ENCODE measurements around the gene TCFL5.

The TCFL5 gene

DNA sequence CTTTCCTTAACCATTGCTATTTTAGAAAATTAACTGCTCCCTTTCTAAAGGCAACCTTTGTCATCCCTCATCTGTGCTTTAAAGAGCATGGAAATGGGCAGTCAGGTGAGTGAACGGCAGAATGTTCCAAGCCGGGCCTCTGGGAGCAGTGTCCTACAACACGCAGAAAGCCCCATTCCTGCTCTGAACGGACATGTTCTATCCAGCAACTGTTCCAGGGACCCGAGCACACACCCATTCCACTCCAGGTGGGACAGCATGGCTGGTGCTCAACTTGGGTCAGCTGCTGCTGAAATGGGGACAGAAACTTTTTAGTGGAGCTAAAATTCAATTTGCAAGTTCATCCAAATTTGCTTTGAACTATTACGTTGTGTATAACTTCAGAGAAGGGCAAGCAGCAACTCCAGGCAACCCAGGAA is 38.0 kb upstream of the TCFL5 start:
- TF ChIP-seq SUZ12 (IDR thresholded peaks at IDR 0.05; ENCODE audit: extremely low read depth, insufficient read depth, insufficient read length): no peak
- TF ChIP-seq YY1 (IDR thresholded peaks at IDR 0.05; ENCODE audit: insufficient read depth, insufficient read length): no peak
- Histone ChIP-seq H3K9me3 (ENCODE audit: insufficient read depth, low read length) (no peaks in the 10 kb centered on the region), H3K36me3 (ENCODE audit: insufficient read depth, insufficient read length, low read length) (peaks cover 71% of the 10 kb centered on the region), H3K4me1 (ENCODE audit: insufficient read depth, insufficient read length) (peaks cover 19% of the 10 kb centered on the region), H3K9ac (ENCODE audit: insufficient read length, low read depth) (peak overlapping the region; percentile 50), H3K4me3 (ENCODE audit: insufficient read length, low read depth) (no peak overlapping the region), H3K27me3 (ENCODE audit: insufficient read depth, insufficient read length) (no peaks in the 10 kb centered on the region)
- DNase-seq (ENCODE audit: low read depth, low spot score): no peak

DNA sequence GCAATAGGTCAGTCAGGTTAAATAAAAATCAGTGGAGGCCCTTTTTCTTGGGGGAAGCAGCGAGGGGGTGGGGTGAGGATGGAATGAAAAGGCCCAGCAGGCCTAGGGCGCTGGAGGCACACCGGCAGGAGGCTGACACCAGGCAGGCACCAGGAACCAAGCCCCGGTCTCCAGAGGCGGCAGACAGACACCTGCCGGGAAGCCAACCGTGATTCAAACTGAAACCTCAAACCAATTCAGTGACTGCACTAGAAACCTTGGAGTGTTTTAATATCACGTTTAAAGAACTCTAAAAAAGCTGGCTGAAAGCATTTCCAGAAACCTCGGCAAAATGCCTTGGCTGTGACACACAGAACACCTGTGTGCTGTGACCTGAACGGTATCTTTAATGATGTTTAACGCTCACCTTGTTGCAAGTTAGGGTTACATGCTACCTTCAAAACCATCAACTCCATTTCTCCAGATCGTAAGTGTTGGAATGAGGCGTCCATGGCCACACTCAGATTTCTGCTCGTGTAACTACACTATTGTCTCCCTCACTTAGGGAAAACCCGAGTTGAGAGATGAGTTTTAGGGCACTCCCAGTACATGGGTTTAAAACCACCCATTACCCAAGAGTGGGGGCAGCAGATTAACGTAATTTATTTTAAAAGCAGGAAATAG is 37.5 kb upstream of the TCFL5 start:
- no peaks in the 10 kb centered on the region for H3K9me3 ChIP-seq (ENCODE audit: insufficient read depth, low read length)
- peaks cover 19% of the 10 kb centered on the region for H3K4me1 ChIP-seq (ENCODE audit: insufficient read depth, insufficient read length)
- no peak for TF ChIP-seq ZNF274 (IDR thresholded peaks at IDR 0.05; ENCODE audit: low read depth, low read length)
- TF ChIP-seq YY1 (IDR thresholded peaks at IDR 0.05; ENCODE audit: insufficient read depth, insufficient read length): no peak
- no peak for TF ChIP-seq SUZ12 (IDR thresholded peaks at IDR 0.05; ENCODE audit: extremely low read depth, insufficient read depth, insufficient read length)
- H3K9ac ChIP-seq (ENCODE audit: insufficient read length, low read depth): peak overlapping the region; percentile 50
- no peaks in the 10 kb centered on the region for H3K27me3 ChIP-seq (ENCODE audit: insufficient read depth, insufficient read length)
- no peak overlapping the region for H3K4me3 ChIP-seq (ENCODE audit: insufficient read length, low read depth)
- no peak for DNase-seq (ENCODE audit: low read depth, low spot score)
- peaks cover 72% of the 10 kb centered on the region for H3K36me3 ChIP-seq (ENCODE audit: insufficient read depth, insufficient read length, low read length)

DNA sequence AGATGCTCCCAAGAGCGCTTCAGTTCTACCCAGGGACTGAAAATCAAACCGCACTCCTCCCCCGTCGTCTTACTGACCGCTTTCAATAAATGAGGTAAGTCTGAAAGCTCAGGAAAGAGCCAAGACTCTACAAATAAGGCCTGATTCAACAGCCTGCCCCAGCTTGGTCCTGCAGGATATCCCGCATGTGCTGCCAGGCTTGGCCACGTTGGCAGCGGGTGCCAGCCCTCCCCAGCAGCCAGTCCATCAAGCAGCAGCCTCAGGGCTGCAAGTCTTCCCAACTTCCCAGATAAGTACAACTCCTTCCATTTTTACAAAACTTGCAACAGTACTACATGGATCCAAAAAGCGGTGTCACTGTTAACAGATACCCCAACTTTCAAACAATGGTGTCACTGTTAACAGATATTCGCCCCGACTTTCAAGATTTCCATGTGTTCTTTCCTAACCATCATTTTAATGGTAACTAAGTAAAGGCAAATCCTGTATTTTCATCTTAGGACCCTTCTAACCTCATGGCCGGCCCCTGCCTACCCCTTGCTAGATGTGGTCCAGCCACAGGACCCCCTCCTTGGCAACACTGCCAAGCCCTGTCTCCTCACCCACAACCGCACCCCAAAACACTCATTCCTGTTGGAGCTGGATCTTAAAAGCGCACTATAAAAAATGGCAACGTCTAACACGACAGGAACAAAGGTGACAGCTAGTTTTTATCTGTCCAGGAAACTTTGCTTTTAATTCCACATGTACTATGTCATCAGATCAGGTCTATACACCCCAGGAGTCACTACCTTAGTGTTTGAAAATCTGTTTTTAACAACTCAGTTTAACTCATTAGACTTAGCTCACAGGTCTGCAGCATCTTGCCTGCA is 36.7 kb upstream of the TCFL5 start:
- H3K4me3 ChIP-seq (ENCODE audit: insufficient read length, low read depth): no peak overlapping the region
- DNase-seq (ENCODE audit: low read depth, low spot score): no peak
- H3K36me3 ChIP-seq (ENCODE audit: insufficient read depth, insufficient read length, low read length): peaks cover 72% of the 10 kb centered on the region
- TF ChIP-seq ZNF274 (IDR thresholded peaks at IDR 0.05; ENCODE audit: low read depth, low read length) (no peak), YY1 (IDR thresholded peaks at IDR 0.05; ENCODE audit: insufficient read depth, insufficient read length) (no peak), SUZ12 (IDR thresholded peaks at IDR 0.05; ENCODE audit: extremely low read depth, insufficient read depth, insufficient read length) (no peak)
- no peak overlapping the region for H3K9ac ChIP-seq (ENCODE audit: insufficient read length, low read depth)
- no peaks in the 10 kb centered on the region for H3K9me3 ChIP-seq (ENCODE audit: insufficient read depth, low read length)
- H3K4me1 ChIP-seq (ENCODE audit: insufficient read depth, insufficient read length): peaks cover 19% of the 10 kb centered on the region
- H3K27me3 ChIP-seq (ENCODE audit: insufficient read depth, insufficient read length): no peaks in the 10 kb centered on the region

DNA sequence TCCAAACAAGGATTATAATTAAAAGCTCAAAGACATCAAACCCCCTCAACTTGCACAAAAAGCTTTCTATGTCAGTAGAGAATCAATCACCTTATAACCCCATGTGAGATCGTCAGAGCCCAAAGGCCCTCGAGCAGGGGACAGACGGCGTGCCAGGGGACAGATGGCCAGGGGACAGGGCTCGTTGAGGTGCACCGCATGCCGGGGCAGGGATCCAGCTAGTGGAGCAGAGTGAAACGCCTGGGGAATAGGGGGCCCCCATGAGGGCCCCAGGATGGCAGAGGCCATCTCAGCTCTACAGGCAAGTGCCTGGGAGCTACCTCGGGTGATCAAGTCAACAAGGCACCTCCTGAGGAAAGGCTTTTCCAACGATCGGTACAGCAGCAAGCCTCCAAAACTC is 36.0 kb upstream of the TCFL5 start:
- Histone ChIP-seq H3K27me3 (ENCODE audit: insufficient read depth, insufficient read length) (no peaks in the 10 kb centered on the region), H3K4me1 (ENCODE audit: insufficient read depth, insufficient read length) (peaks cover 16% of the 10 kb centered on the region), H3K4me3 (ENCODE audit: insufficient read length, low read depth) (no peak overlapping the region), H3K9ac (ENCODE audit: insufficient read length, low read depth) (no peak overlapping the region), H3K9me3 (ENCODE audit: insufficient read depth, low read length) (no peaks in the 10 kb centered on the region), H3K36me3 (ENCODE audit: insufficient read depth, insufficient read length, low read length) (peaks cover 72% of the 10 kb centered on the region)
- no peak for DNase-seq (ENCODE audit: low read depth, low spot score)
- TF ChIP-seq SUZ12 (IDR thresholded peaks at IDR 0.05; ENCODE audit: extremely low read depth, insufficient read depth, insufficient read length) (no peak), ZNF274 (IDR thresholded peaks at IDR 0.05; ENCODE audit: low read depth, low read length) (no peak), YY1 (IDR thresholded peaks at IDR 0.05; ENCODE audit: insufficient read depth, insufficient read length) (no peak)

DNA sequence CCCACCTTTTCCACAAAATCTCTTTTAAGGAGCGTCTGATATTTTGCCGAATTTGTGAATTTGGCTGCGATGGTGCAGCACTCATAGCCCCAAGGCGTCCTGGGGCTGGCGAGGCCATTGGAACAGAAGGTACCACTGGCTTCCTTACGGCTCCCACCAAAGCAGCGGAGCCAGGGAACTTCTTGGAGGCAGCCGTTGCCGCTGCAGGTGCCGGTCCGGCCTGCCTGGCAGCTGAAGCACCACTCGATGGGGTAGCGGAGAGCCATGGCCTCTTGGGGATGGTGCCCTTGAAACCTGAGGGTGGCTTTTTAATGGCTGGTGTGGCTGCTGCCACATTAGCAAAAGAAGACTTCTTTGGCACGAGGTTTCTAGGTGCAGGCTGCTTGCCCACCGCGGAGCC is 34.9 kb upstream of the TCFL5 start:
- Histone ChIP-seq H3K27me3 (ENCODE audit: insufficient read depth, insufficient read length) (no peaks in the 10 kb centered on the region), H3K9ac (ENCODE audit: insufficient read length, low read depth) (no peak overlapping the region), H3K9me3 (ENCODE audit: insufficient read depth, low read length) (no peaks in the 10 kb centered on the region), H3K36me3 (ENCODE audit: insufficient read depth, insufficient read length, low read length) (peaks cover 72% of the 10 kb centered on the region), H3K4me1 (ENCODE audit: insufficient read depth, insufficient read length) (peaks cover 16% of the 10 kb centered on the region), H3K4me3 (ENCODE audit: insufficient read length, low read depth) (no peak overlapping the region)
- TF ChIP-seq ZNF274 (IDR thresholded peaks at IDR 0.05; ENCODE audit: low read depth, low read length) (no peak), SUZ12 (IDR thresholded peaks at IDR 0.05; ENCODE audit: extremely low read depth, insufficient read depth, insufficient read length) (no peak), YY1 (IDR thresholded peaks at IDR 0.05; ENCODE audit: insufficient read depth, insufficient read length) (no peak)
- DNase-seq (ENCODE audit: low read depth, low spot score): no peak

DNA sequence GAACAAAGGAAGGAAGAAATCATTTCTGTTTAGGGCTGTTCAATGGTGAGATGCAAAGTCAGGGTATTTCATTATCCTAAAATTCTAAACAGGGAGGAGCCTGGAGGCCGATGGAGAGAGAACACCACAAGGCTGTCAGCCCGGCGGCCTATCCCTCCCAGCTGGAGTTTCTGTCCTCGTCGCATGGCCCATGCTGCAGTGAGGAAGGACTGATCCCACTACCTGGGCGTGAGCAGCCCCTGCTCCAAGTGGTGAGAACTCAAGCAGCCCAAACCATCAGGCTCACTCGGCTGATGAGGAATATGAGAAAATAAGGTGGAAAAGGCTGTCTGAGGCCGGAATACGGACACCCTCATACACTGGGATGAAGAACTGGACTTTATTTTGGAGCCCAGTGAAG is 33.9 kb upstream of the TCFL5 start:
- H3K27me3 ChIP-seq (ENCODE audit: insufficient read depth, insufficient read length): no peaks in the 10 kb centered on the region
- H3K9me3 ChIP-seq (ENCODE audit: insufficient read depth, low read length): no peaks in the 10 kb centered on the region
- peaks cover 12% of the 10 kb centered on the region for H3K4me1 ChIP-seq (ENCODE audit: insufficient read depth, insufficient read length)
- TF ChIP-seq ZNF274 (IDR thresholded peaks at IDR 0.05; ENCODE audit: low read depth, low read length): no peak
- TF ChIP-seq YY1 (IDR thresholded peaks at IDR 0.05; ENCODE audit: insufficient read depth, insufficient read length): no peak
- TF ChIP-seq SUZ12 (IDR thresholded peaks at IDR 0.05; ENCODE audit: extremely low read depth, insufficient read depth, insufficient read length): no peak
- H3K36me3 ChIP-seq (ENCODE audit: insufficient read depth, insufficient read length, low read length): peaks cover 76% of the 10 kb centered on the region
- H3K9ac ChIP-seq (ENCODE audit: insufficient read length, low read depth): no peak overlapping the region
- no peak for DNase-seq (ENCODE audit: low read depth, low spot score)
- H3K4me3 ChIP-seq (ENCODE audit: insufficient read length, low read depth): no peak overlapping the region

DNA sequence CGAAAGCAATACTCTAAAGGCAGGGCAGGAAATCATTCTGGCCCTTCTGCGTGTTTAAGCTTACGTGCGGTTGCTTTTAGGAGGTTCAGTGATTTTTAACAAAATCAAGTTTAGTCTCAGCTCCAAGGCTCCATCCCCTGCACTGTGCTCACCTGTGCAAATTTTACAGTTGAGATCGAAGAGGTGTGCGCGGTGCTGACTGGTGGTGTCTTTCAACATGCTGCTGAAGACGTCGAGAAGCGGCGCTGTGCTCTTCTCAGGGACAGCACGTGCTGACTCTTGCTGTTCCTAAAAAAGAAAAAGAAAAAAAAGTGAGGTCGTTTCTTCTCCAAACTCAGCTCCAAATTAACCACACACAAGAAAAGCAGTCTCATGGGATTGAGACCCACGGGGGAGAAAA is 32.6 kb upstream of the TCFL5 start:
- no peak overlapping the region for H3K4me3 ChIP-seq (ENCODE audit: insufficient read length, low read depth)
- H3K9me3 ChIP-seq (ENCODE audit: insufficient read depth, low read length): no peaks in the 10 kb centered on the region
- DNase-seq (ENCODE audit: low read depth, low spot score): no peak
- H3K36me3 ChIP-seq (ENCODE audit: insufficient read depth, insufficient read length, low read length): peaks cover 89% of the 10 kb centered on the region
- peaks cover 5% of the 10 kb centered on the region for H3K4me1 ChIP-seq (ENCODE audit: insufficient read depth, insufficient read length)
- no peak overlapping the region for H3K9ac ChIP-seq (ENCODE audit: insufficient read length, low read depth)
- TF ChIP-seq ZNF274 (IDR thresholded peaks at IDR 0.05; ENCODE audit: low read depth, low read length): no peak
- TF ChIP-seq YY1 (IDR thresholded peaks at IDR 0.05; ENCODE audit: insufficient read depth, insufficient read length): no peak
- no peak for TF ChIP-seq SUZ12 (IDR thresholded peaks at IDR 0.05; ENCODE audit: extremely low read depth, insufficient read depth, insufficient read length)
- H3K27me3 ChIP-seq (ENCODE audit: insufficient read depth, insufficient read length): no peaks in the 10 kb centered on the region
